GM12878 (cell line): Measurements from ENCODE around the gene NTN1.

Source experiments
- CREM ChIP-seq: IDR thresholded peaks from 2 replicates; pipeline ENCODE4 v1.6.1; 2014; ENCODE audit warnings: antibody characterized with exemption, low read depth
- RFX5 ChIP-seq: IDR thresholded peaks from 2 replicates; pipeline ENCODE4 v1.6.1; 2011; ENCODE audit warnings: low read depth, low read length, improper control_type of control experiment

GRCh38 chr17:9195961-9196670 is 174.8 kb downstream of the NTN1 start:
- TF ChIP-seq CREM = no peak
- no peak for TF ChIP-seq RFX5
